GM21423 (cell line): Measurements from ENCODE around the gene SALL3.
"Not testable (repeated sequence)": the region's sequence is repeated elsewhere in the genome, so short reads cannot be mapped to it uniquely, and the experiment has no call there.

Experiments used
- ATAC-seq: cut with Tn5 transposase; IDR thresholded peaks from one replicate; pipeline ENCODE4 v1.9.1; 2021; ENCODE audit warnings: mild to moderate bottlenecking, moderate library complexity; ENCODE audit not compliant: unreplicated experiment

The SALL3 gene

DNA sequence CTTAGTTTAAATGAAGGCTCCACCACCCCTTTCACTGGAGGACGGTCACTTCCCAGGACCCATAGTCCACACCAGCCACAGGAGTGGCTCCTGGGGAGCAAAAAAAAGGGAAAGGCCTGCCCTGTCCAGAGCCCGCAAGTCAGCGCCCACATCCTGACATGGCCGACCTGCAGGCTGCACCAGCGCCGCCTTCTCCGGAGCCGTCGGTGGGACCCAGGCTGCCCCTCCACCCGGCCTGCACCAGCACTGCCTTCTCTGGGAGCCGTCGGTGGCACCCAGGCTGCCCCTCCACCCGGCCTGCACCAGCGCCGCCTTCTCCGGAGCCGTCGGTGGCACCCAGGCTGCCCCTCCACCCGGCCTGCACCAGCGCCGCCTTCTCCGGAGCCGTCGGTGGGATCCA lies 14.9 kb upstream of the SALL3 start:
- not testable (repeated sequence) for ATAC-seq

DNA sequence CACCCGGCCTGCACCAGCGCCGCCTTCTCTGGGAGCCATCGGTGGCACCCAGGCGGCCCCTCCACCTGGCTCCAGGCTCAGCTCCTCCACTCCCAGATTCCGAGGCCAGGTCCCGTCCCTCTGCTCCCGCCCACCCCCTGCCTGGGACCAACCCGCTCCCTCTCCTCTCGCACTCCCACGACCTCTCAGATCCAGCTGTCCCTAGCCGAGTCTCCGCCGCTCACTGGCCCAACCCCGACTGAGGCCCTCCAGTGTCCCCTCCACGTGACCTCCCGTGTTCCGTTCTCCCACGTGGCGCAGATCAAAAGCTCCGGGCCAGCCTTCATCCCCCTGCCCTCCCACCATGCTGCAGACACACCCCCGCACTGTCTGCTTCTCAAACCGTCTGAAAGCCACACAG lies 14.4 kb upstream of the SALL3 start:
- no peak for ATAC-seq

DNA sequence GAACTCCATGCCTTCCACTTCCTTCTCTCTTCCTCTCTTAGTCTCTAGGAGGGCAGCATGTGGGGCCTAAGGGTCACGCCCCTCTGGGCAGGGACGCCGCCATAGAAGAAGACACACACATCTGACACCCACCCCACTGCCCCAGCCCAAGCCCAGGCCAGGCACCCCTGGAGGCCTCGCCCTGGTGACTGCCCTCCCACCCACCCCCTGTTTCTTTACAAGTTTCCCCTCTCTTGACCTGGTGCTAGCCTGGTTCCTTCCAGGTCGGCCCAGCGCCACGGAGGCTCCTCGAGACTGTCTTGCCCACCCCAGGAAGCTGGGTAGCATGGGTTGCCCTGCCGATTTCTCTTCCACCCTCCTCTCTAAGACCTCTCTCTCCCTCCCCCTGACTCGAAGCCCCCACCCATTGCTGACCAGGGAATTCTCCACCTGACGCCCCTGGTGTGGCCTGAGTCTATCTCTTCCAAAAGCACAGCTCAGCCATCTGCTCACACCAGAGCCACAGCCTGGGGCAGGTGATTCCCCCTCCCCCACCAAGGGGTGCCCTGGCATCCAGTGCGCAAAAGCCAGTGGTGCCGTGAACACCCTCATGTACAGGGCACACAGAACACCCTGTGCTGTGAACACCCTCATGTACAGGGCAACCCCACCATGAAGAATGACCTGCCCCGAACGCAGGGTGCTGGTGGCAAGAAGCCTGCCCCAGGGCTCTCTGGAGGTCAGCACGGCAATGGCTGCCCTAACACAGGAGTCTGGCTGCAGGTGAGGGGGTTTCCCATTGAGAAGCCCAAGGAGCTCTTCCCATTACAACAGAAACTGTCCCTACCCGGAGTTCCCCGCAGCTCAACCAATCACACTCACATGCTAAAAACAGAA lies 13.5 kb upstream of the SALL3 start:
- no peak for ATAC-seq

GRCh38 chr18:78966793-78967106 lies 12.9 kb upstream of the SALL3 start:
- ATAC-seq = no peak

DNA sequence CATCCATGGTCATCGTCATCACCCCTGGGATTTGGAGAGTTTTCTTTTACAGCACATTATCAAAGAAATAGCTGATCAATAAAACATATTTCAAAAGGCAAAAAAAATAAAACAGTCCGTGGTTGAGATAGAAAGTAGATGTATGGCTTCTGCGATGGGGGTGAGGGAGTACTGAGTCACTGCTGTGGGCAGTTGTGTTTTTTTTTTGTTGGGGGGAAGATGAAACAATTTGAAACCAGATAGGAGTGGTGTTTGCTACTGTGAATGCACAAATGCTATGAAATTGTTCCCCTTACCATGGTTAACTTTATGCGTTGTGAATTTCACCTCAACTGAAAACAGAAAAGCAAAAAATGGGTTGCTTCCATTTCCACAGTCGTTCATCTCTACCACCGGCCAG lies 11.9 kb upstream of the SALL3 start:
- ATAC-seq = no peak

DNA sequence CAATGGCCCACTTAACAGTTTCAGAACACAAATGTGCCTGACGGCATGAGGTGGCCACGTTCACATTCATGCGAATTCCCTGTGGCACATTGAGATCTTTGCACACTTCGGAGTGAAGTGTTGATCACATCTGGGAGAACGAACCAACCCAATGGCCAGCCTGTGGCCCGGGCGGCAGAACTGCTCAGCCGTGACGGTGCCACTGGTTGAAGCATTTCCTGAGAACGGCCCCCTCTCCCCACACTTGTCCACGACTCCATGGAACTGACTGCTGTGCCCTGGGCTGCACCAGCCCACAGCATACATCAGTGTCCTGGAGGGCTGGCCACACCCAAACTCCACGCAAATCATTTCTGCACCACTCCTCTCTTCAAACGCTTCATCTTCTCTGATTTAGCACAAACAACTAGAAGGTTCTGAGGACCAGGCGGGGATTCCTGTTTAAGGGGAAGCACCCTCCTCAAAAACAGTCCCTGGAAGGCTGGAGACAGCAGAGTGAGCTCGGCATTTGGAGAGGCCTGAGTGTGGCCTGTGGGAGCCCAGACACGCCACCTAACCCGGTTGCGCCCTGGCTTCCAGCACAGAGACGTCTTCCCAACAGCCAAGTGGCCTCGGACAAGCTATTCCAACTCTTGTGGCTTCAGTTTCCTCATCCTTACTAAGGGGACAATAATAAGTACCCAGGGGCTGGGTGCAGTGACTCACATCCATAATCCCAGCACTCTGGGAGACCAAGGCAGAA lies 9.9 kb upstream of the SALL3 start:
- ATAC-seq = no peak

DNA sequence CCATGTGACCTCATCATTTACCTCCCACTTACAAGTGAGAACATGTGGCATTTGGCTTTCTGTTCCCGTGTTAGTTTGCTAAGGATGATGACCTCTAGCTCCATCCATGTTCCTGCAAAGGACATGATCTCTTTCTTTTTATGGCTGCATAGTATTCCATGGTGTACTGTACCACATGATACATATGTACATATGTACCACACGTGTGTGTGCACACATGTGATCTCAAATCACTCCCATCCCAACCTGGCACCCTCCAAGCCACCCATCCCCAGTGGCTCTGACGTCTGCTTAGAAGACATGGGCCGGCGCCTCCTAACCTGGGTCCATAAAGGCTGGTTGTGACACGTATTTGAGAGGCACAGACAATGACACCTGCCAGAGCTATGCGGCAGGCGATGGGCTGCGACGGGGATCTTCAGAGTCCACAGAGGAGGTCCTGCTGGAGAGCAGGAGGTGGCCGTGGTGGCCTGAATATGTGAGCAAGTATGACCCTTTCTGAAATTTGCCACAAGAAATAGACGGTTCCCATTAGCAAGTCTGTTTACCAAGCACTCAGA lies 8.8 kb upstream of the SALL3 start:
- ATAC-seq = no peak

DNA sequence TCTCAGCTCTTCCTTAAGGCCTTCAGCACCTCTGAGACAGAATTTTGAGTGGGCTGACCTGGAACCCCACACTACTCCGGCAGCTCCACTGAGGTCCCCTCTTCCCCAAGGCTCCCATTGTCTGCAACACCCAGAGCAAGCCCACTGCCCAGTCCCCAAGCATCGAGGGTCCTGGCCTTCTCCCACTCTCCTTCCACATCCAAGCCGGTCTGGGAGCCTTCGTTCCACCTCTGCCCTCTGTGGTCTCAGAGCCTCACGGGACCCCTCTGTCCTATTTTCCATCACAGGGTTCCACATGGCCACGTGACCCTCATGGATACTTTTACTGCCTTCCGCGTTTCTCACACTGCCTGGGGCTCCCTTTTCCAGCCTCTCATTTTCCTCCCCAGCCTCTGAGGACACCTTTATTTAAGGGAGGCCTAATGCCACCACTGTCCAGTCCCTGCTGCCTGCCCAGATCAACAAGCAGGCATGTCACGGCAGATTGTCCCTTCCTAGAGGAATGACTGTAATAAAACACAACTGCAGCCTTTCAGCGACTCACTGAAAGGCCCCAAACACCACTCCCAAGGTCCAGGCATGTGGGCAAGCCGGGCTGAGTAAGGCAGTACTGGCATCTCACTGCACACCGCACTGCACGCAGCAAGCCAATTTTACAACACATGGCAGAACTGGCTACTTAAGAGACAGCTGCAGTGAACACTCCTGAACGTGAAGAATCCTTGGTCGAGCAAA lies 7.9 kb upstream of the SALL3 start:
- ATAC-seq = no peak

- no peak for ATAC-seq
Observed at GRCh38 chr18:78972385-78972918, 7.2 kb upstream of the SALL3 start.

DNA sequence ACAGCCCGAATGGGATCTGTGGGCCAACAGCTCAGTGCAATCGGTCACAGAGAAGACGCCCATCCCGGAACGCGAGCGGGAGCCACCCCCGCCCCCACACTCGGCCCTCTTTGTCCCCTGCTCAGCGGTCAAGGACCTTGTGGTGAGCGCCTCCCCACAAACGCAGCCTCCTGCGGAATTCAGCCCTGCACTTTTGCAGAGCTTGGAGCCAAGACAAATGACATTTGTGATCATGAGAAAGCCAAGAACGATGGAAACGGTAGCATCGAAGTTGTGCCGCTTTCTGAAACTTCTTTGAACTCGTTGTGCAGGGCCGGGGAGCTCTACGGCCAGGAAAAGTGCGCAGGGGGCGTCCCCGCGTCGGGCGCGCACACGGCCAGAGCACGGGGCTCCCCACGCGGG lies 6.7 kb upstream of the SALL3 start:
- no peak for ATAC-seq

DNA sequence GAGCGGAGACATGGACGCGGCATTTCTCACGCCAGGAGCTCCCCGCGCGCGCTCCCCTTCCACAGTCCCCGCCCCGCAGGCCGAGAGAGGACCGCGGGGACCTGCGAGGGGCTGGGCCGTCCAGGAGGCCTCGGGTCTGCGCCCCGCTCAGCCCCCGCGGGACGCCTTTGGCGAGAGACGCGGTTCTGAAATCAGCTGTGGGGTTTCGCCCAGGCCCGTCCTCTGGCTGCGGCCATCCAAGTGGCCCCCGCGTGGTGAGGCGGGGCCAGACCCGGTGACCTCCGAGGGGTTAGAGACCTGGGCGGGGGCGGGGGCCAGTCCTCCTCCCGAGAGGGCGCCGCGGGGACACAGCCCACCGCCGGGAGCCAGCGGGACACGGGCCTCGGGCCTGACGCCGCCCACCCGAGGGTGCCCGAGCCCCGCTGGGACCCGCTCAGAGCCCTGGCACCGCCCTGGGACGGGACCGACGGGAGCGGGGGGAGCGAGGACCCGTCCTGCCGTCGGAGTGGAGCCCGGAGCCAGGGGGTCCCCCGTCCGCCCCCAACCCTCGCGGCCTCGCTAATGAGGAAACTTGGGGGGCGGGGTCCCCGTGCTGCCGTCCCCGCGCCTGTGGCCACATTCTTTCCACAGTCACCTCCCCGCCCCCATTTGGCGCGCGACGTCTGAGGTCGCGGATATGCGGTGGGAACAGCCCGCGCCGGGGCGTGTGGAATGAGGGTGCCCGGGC lies 6.1 kb upstream of the SALL3 start:
- ATAC-seq = no peak

- ATAC-seq = no peak
Observed at GRCh38 chr18:78974115-78974761, 5.4 kb upstream of the SALL3 start.

GRCh38 chr18:78975292-78975691 lies 4.3 kb upstream of the SALL3 start:
- ATAC-seq = no peak

DNA sequence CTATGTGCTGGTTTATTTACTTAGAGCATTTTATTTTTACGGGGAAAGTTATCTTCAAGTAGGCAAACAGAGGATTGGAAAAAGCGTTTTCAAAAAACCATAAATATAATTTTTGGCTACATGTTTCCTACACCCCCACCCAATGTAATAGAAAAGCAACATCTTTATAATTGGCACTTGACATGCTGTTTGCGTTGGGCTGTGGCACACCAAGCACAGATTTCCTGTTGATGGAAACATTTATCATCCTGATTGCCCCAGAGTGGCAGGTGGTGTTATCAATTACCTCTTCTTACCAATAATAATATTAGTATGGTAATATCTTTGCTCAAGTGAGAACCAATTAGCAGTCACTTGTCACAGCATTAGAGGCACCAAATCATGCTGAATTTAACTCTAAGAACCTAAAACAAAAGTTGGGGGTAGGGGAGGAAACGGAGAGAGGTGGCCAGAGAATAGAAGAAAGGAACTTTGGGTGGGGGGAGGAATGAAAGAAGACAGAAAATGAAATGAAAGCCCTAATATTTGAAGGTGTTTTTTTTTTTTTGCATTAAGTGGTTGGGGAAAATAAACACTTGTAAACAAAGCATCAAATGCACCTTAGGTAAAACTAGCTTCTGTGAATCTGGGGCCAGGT lies 3.8 kb upstream of the SALL3 start:
- ATAC-seq = no peak

GRCh38 chr18:78976765-78977636 lies 2.6 kb upstream of the SALL3 start:
- ATAC-seq = no peak

GRCh38 chr18:78977637-78978348 lies 1.8 kb upstream of the SALL3 start:
- ATAC-seq = no peak

- no peak for ATAC-seq
Observed at GRCh38 chr18:78978349-78979055, 1.1 kb upstream of the SALL3 start.
